ENCODE results near the gene GALNT17. TPM values are rescaled to one million over a fixed set of nuclear protein-coding genes. Genes with fewer than 3 reads are reported as not detected.

GALNT17 gene
- total RNA-seq, 1 donor: 0.36 TPM

- H3K79me2 ChIP-seq (ENCODE audit: insufficient read depth, low read length): no peaks in the 10 kb centered on the region
- DNase-seq (ENCODE audit: insufficient read length, low spot score, missing footprints): no peak
- H2AFZ ChIP-seq (ENCODE audit: low read length): no peak overlapping the region
- TF ChIP-seq CTCF (IDR thresholded peaks at IDR 0.05; ENCODE audit: extremely low read depth, low read depth, low read length): no peak
- H3K9me3 ChIP-seq (ENCODE audit: low read depth, low read length): no peaks in the 10 kb centered on the region
- no peaks in the 10 kb centered on the region for H3K36me3 ChIP-seq (ENCODE audit: insufficient read depth, low read length)
- H3K4me2 ChIP-seq (ENCODE audit: insufficient read depth, low read length): no peak overlapping the region
- H3K27me3 ChIP-seq (ENCODE audit: insufficient read depth, low read length): no peaks in the 10 kb centered on the region
- no peaks in the 10 kb centered on the region for H4K20me1 ChIP-seq (ENCODE audit: insufficient read depth, low read length)
- no peak overlapping the region for H3K27ac ChIP-seq (ENCODE audit: low read depth, low read length)
- H3K4me1 ChIP-seq (ENCODE audit: insufficient read depth, low read length): no peaks in the 10 kb centered on the region
- no peak overlapping the region for H3K4me3 ChIP-seq (ENCODE audit: insufficient read depth, low read length)
Observed at GRCh38 chr7:71595176-71595575, 463.2 kb downstream of the GALNT17 start.

GRCh38 chr7:71598553-71598952 lies 466.6 kb downstream of the GALNT17 start:
- no peaks in the 10 kb centered on the region for H3K36me3 ChIP-seq (ENCODE audit: insufficient read depth, low read length)
- H4K20me1 ChIP-seq (ENCODE audit: insufficient read depth, low read length): no peaks in the 10 kb centered on the region
- no peak for TF ChIP-seq CTCF (IDR thresholded peaks at IDR 0.05; ENCODE audit: extremely low read depth, low read depth, low read length)
- no peak overlapping the region for H3K27ac ChIP-seq (ENCODE audit: low read depth, low read length)
- no peak overlapping the region for H3K4me2 ChIP-seq (ENCODE audit: insufficient read depth, low read length)
- DNase-seq (ENCODE audit: insufficient read length, low spot score, missing footprints): no peak
- no peaks in the 10 kb centered on the region for H3K9me3 ChIP-seq (ENCODE audit: low read depth, low read length)
- H3K4me3 ChIP-seq (ENCODE audit: insufficient read depth, low read length): no peak overlapping the region
- no peaks in the 10 kb centered on the region for H3K79me2 ChIP-seq (ENCODE audit: insufficient read depth, low read length)
- H3K4me1 ChIP-seq (ENCODE audit: insufficient read depth, low read length): no peaks in the 10 kb centered on the region
- no peaks in the 10 kb centered on the region for H3K27me3 ChIP-seq (ENCODE audit: insufficient read depth, low read length)
- no peak overlapping the region for H2AFZ ChIP-seq (ENCODE audit: low read length)

DNA sequence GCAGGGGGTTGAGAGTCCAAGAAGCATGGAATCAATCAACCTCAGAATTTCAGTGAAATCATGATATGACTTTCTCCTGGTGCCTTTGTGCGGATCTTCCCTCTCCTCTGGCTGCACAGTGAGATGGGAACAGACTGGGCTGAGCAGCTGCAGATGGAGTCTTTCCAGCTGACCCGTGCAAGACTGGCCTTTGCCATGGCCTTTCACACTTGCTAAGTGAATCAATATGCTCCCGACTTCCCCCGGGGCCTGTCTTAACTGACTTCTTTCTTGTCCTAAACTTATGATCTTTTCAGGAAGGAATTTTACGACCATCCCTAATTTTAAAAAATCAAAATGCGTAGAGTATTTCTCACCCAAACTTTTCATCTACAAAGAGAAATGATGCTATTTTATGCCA lies 469.9 kb downstream of the GALNT17 start:
- Histone ChIP-seq H3K36me3 (ENCODE audit: insufficient read depth, low read length) (no peaks in the 10 kb centered on the region), H2AFZ (ENCODE audit: low read length) (no peak overlapping the region)

GRCh38 chr7:71604818-71605414 lies 473.0 kb downstream of the GALNT17 start:
- Histone ChIP-seq H3K36me3 (ENCODE audit: insufficient read depth, low read length) (no peaks in the 10 kb centered on the region), H3K79me2 (ENCODE audit: insufficient read depth, low read length) (no peaks in the 10 kb centered on the region), H3K4me3 (ENCODE audit: insufficient read depth, low read length) (no peak overlapping the region), H3K27ac (ENCODE audit: low read depth, low read length) (no peak overlapping the region), H3K27me3 (ENCODE audit: insufficient read depth, low read length) (no peaks in the 10 kb centered on the region), H4K20me1 (ENCODE audit: insufficient read depth, low read length) (no peaks in the 10 kb centered on the region), H3K9me3 (ENCODE audit: low read depth, low read length) (no peaks in the 10 kb centered on the region), H3K4me2 (ENCODE audit: insufficient read depth, low read length) (no peak overlapping the region), H2AFZ (ENCODE audit: low read length) (no peak overlapping the region), H3K4me1 (ENCODE audit: insufficient read depth, low read length) (no peaks in the 10 kb centered on the region)
- no peak for TF ChIP-seq CTCF (IDR thresholded peaks at IDR 0.05; ENCODE audit: extremely low read depth, low read depth, low read length)
- DNase-seq (ENCODE audit: insufficient read length, low spot score, missing footprints): no peak

More for the DNA sequence above, 469.9 kb downstream of the GALNT17 start:
- no peaks in the 10 kb centered on the region for H4K20me1 ChIP-seq (ENCODE audit: insufficient read depth, low read length)
- no peaks in the 10 kb centered on the region for H3K9me3 ChIP-seq (ENCODE audit: low read depth, low read length)
- TF ChIP-seq CTCF (IDR thresholded peaks at IDR 0.05; ENCODE audit: extremely low read depth, low read depth, low read length): no peak
- no peaks in the 10 kb centered on the region for H3K27me3 ChIP-seq (ENCODE audit: insufficient read depth, low read length)
- H3K27ac ChIP-seq (ENCODE audit: low read depth, low read length): no peak overlapping the region
- H3K79me2 ChIP-seq (ENCODE audit: insufficient read depth, low read length): no peaks in the 10 kb centered on the region
- DNase-seq (ENCODE audit: insufficient read length, low spot score, missing footprints): no peak
- H3K4me1 ChIP-seq (ENCODE audit: insufficient read depth, low read length): no peaks in the 10 kb centered on the region
- no peak overlapping the region for H3K4me3 ChIP-seq (ENCODE audit: insufficient read depth, low read length)
- no peak overlapping the region for H3K4me2 ChIP-seq (ENCODE audit: insufficient read depth, low read length)
